Fibroblast of villous mesenchyme (primary cell): Measurements from ENCODE around the gene C1QTNF1. TPM values are rescaled to one million over a fixed set of nuclear protein-coding genes. Genes with fewer than 3 reads are reported as not detected.
"Not testable (repeated sequence)": the region's sequence is repeated elsewhere in the genome, so short reads cannot be mapped to it uniquely, and the experiment has no call there.

ENCODE experiments used
- DNase-seq: peaks from one replicate; pipeline ENCODE4 v3.0.0-alpha.2; 2010; ENCODE audit warnings: low read depth
- H3K4me3 ChIP-seq: 2 replicates; pipeline ENCODE4 v1.5.1; 2011; ENCODE audit warnings: low read depth, mild to moderate bottlenecking, low read length
- CTCF ChIP-seq: IDR thresholded peaks from 2 replicates; pipeline ENCODE4 v1.5.1; 2012; ENCODE audit warnings: low read depth, mild to moderate bottlenecking, low read length; ENCODE audit not compliant: insufficient read depth
- total RNA-seq: library from RNA; depleted of rRNA; stranded (reverse); fragments of >200 nt; gene quantifications from 2 replicates; pipeline ENCODE4 v1.2.3, GENCODE V29; 2012

The C1QTNF1 gene
- total RNA-seq, 1 donor: 63.5 TPM

- H3K4me3 ChIP-seq: no peak overlapping the region
- no peak for DNase-seq
- no peak for TF ChIP-seq CTCF
Observed at GRCh38 chr17:79028496-79029326, 4.7 kb downstream of the C1QTNF1 start.

- no peak for DNase-seq
- no peak for TF ChIP-seq CTCF
- no peak overlapping the region for H3K4me3 ChIP-seq
Observed at GRCh38 chr17:79029327-79030009, 5.5 kb downstream of the C1QTNF1 start.

DNA sequence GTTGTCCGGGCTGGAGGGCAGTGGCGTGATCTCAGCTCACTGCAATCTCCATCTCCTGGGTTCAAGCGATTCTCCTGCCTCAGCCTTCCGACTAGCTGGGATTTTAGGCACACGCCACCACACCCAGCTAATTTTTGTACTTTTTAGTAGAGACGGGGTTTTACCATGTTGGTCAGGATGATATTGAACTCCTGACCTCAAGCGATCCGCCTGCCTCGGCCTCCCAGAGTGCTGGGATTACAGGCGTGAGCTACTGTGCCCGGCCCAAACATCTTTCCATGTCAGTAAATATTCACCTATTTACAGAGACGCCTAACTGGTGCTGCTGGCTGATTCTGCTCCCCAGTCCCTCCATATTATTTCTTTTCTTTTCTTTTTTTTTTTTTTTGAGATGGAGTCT is 6.7 kb downstream of the C1QTNF1 start:
- H3K4me3 ChIP-seq, DNase-seq: not testable (repeated sequence)

- no peak for DNase-seq
- no peak overlapping the region for H3K4me3 ChIP-seq
- TF ChIP-seq CTCF: no peak
Observed at GRCh38 chr17:79031996-79032875, 8.3 kb downstream of the C1QTNF1 start.

DNA sequence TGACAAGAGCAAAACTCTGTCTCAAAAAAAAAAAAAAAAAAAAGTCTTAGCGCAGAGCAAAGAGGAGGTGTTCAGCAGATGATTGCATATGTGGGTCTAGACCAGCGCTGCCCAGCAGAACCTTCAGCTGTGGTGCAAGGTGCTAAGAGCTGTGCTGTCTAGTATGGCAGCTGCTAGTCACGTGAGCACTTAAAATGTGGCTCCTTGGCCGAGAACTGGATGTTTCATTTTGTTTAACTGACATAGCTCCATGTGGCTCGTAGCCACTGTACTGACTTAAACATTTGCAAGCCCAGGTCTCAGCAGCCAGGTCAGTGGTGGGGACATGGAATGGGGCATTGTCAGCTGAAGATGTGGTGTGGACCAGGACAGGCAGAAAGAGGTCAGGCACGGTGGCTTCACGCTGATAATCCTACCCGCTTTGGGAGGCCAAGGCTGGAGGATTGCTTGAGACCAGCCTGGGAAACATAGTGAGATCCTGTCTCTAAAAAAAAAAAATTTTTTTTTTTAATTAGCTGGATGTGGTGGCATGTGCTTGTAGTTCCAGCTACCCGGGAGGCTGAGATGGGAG is 9.2 kb downstream of the C1QTNF1 start:
- no peak for TF ChIP-seq CTCF
- no peak for DNase-seq
- no peak overlapping the region for H3K4me3 ChIP-seq

DNA sequence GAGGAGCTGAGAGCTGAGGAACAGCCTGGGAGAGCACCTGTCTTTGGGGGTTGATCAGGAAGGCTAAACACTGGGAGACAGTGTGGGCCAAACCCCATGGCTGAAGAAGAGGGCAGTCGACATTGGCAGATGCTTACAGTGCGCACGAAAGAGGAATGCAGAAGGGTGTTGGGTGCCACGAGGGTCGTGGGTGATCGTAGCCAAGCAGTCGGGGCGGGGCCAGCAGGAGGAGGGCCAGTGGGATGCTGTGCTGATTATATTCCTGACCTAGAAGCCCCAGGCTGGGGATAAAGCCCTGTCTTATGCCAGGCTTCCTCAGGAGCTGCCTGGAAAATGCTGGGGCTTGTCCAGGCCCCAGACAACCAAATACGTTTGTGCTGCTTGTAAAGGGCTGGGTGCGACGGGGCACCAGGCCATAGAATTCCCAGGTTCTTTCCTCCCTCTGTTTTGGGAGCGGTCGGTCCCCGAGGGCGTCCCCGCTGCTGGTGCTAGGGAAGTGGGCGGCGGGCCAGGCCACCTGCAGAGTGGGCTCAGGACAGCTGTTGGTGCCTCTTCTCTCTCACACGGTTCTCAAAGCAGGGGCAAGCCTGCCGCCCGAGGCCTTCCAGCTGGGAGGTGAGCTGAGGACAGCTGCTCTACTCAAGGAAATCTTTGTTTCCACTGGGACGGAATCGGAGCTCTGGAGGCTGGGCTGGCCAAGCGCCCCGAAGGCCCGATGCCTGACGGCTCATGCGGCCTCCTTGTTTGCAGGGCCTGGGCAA is 10.0 kb downstream of the C1QTNF1 start:
- DNase-seq: peak; percentile 51
- TF ChIP-seq CTCF: no peak
- no peak overlapping the region for H3K4me3 ChIP-seq
